GM21619 (cell line): ENCODE results near the gene EDARADD.
"Not testable (repeated sequence)": the region's sequence is repeated elsewhere in the genome, so short reads cannot be mapped to it uniquely, and the experiment has no call there.

Experiments used
- ATAC-seq: cut with Tn5 transposase; IDR thresholded peaks from one replicate; pipeline ENCODE4 v1.9.1; 2021; ENCODE audit not compliant: unreplicated experiment

EDARADD gene

GRCh38 chr1:236426215-236426614 lies 32.1 kb downstream of the EDARADD start:
- ATAC-seq: no peak

- ATAC-seq: peak; percentile 51
These were observed 35.7 kb downstream of the EDARADD start for GRCh38 chr1:236429715-236430274.

GRCh38 chr1:236433819-236434315 lies 39.8 kb downstream of the EDARADD start:
- ATAC-seq: no peak

GRCh38 chr1:236438614-236439013 lies 44.5 kb downstream of the EDARADD start:
- ATAC-seq: no peak

GRCh38 chr1:236440373-236440772 lies 46.3 kb downstream of the EDARADD start:
- no peak for ATAC-seq

- ATAC-seq: no peak
These were observed 56.7 kb downstream of the EDARADD start for GRCh38 chr1:236450779-236451178.

GRCh38 chr1:236451796-236452373 lies 57.8 kb downstream of the EDARADD start:
- ATAC-seq: no peak

- no peak for ATAC-seq
These were observed 61.2 kb downstream of the EDARADD start for GRCh38 chr1:236455243-236455642.

- ATAC-seq: peak; percentile 71
These were observed 63.7 kb downstream of the EDARADD start for GRCh38 chr1:236457775-236458174.

- ATAC-seq: no peak
These were observed 64.9 kb downstream of the EDARADD start for GRCh38 chr1:236458996-236459395.

- no peak for ATAC-seq
These were observed 66.0 kb downstream of the EDARADD start for GRCh38 chr1:236460103-236460502.

GRCh38 chr1:236464197-236464596 lies 70.1 kb downstream of the EDARADD start:
- not testable (repeated sequence) for ATAC-seq

- peak; percentile 41 for ATAC-seq
These were observed 71.3 kb downstream of the EDARADD start for GRCh38 chr1:236465231-236465958.

GRCh38 chr1:236465959-236466303 lies 71.8 kb downstream of the EDARADD start:
- ATAC-seq: peak; percentile 88

- ATAC-seq: no peak
These were observed 73.2 kb downstream of the EDARADD start for GRCh38 chr1:236467327-236467641.

- no peak for ATAC-seq
These were observed 74.5 kb downstream of the EDARADD start for GRCh38 chr1:236468625-236469024.

GRCh38 chr1:236469466-236469865 lies 75.4 kb downstream of the EDARADD start:
- no peak for ATAC-seq

- ATAC-seq: no peak
These were observed 77.0 kb downstream of the EDARADD start for GRCh38 chr1:236471096-236471495.

GRCh38 chr1:236471653-236472052 lies 77.6 kb downstream of the EDARADD start:
- ATAC-seq: no peak

- no peak for ATAC-seq
These were observed 79.0 kb downstream of the EDARADD start for GRCh38 chr1:236472850-236473788.

GRCh38 chr1:236476019-236476418 lies 81.9 kb downstream of the EDARADD start:
- no peak for ATAC-seq
